ENCODE data around the gene TMEM9. TPM values are rescaled to one million over a fixed set of nuclear protein-coding genes. Genes with fewer than 3 reads are reported as not detected.

The TMEM9 gene
- 19.1 and 27.7 TPM in 2 replicates for total RNA-seq

DNA sequence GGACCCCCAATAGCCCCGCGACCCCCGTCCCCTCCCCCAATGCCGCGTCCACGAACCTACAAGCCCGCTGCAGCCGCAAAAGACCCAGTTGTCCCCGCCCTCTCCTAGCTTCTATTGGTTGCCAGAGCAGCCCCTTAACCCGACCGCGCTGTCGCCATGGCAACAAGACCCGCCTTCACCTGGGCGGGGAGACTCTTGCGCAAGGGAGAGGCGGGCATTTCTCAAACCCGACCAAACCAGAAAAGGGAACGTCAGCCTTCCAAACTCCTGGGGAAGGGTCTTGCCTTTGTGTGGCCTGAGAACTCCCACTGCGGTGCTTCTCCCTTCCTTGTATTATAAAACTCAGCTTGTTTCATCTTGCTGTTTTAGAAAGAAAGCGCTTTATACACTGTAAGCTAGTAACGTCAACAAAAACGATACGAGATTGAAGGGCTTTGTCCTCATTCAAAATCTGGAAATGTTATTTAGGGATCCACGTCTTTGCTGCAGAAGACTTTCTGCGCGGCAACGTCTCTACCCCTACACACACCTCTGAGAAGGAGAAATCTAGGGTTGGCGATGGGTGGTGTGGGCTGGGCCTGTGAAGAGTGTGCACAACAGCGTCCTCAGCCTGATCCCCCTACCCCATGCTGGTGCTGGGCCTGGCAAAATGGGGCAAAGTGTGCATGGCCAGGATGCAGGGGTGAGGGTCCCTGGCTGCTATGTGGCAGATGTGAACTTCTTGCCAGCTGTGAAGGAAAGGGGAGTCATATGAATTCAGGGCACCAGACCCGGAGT is at the start of gene TMEM9:
TSS of gene TMEM9 (minus strand) at position 86 of the 777 bp plus-strand sequence. CDS start 551 bp downstream, outside the sequence.

DNA sequence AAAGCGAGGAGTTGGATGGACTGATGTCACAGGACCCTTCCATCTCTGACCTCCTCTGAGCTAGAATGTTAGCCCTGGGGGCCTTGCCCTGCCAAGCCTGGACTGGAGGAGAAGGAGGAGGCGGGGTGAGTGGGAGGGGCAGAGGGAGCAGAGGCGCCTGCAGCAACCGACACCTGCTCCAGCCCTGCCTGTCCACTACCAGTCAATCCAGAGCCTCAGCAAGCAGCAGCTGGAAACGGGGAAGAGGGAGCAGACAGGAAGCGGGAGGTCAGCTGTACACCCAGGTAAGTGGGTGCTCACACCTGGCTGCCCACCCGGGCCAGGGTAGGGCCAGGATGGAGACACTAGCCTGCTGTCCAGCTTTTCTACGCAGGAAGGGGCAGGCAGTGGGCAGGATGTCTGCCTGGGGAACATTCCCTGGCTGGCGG is 36.4 kb upstream of the TMEM9 start, which contains the start of gene IGFN1:
TSS of gene IGFN1 (plus strand) at position 201 of the 428 bp plus-strand sequence. CDS start 2,470 bp downstream, outside the sequence.

DNA sequence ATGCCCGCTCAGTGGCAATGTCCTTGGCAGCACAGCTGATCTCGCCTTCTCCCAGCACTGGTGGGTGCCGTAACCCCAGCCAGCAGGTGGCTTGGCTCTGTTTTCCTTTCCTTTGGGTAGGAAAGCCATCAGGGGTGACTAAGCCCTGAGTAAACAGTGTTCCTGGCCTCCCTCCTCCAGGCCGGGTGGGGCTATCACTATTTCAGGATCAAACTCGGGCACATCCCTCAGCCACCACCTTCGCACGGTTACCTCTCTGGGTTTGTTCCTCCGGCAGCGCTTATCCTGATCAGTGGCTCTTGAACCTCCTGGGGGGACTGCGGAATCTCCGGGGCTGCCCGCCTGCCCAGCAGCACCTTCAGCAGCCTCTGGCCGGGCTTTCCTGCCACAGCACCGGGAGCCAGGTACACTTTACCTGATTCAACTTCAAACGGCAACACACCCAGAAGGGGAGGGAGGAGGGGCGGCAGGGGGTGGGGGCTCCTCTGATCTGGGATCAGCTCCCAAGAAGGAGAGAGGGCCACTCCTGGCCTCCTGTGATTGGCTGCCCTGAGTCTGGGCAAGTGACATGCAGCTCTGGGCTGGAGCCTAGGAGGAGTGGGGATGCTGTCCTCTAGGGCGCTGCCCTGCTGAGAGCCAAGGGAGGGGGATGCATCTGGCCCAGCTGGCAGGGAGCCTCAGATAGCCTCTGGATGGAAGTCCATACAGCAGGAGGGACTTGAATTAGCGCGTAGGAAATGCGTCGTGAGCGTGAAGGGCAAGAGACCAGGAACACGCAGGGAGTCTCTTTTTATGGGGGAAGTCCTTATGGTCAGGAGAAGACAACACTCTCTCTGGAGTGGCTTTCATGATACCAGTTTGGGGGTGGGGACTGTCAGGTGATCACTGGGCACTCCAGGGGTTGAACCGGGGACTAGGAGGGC is 27.2 kb downstream of the TMEM9 start, which contains the start of gene ASCL5:
TSS of gene ASCL5 (minus strand) at position 353 of the 923 bp plus-strand sequence. CDS start 11,812 bp downstream, outside the sequence.

DNA sequence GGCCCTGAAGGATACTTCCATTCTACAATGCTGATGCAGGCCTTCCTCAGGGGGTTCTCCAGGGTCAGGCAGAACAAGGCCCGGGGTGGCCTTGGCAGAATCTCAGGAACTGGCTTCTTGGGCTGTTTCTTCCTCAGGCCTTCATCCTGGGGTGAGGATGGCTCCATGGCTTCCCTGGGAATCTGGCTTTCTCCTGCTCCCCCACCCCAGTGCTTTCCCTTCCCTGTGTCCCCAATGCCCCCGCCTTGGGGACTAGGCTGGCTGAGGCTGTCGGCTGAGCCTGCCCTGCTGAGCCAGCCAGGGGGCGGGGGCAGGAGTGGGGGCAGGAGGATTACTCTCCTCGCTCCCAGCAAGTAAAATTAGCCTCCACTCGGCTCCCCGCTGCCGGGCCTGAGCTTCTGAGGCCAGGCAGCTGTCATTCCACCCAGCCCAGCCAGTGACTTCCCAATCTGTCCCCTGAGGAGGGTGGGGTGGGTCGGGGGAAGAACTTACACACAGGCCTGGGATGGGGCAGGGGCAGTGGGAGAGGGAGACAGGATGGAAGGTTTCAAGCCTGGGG is 42.0 kb downstream of the TMEM9 start, which contains the start of gene CACNA1S:
TSS of gene CACNA1S (minus strand) at position 254 of the 559 bp plus-strand sequence. CDS start at position 167, 87 bp downstream.

Other genes starting within 250 kb of the TMEM9 start
- gene KIF21B, start 130.8 kb downstream of the TMEM9 start, total RNA-seq: 2.7 TPM in 2 replicates
- gene CACNA1S, start 42.0 kb downstream of the TMEM9 start, total RNA-seq: not detected in 2 replicates
- not detected in 2 replicates for gene ASCL5, start 27.3 kb downstream of the TMEM9 start, total RNA-seq
- not detected in 2 replicates for gene IGFN1, start 36.4 kb upstream of the TMEM9 start, total RNA-seq
- not detected in 2 replicates for gene PKP1, start 129.0 kb upstream of the TMEM9 start, total RNA-seq
- 0.07 TPM in 1 of 2 replicates, not detected in the other for gene TNNT2, start 223.2 kb upstream of the TMEM9 start, total RNA-seq
- gene LAD1, start 244.8 kb upstream of the TMEM9 start, total RNA-seq: not detected in 2 replicates